ENCODE measurements around the gene CAMK2A. TPM values are rescaled to one million over a fixed set of nuclear protein-coding genes. Genes with fewer than 3 reads are reported as not detected.

The CAMK2A gene
- total RNA-seq, 6 donors from 2014 or later = 0.29 to 2.4 (median 1.8) TPM; not detected in 1

DNA sequence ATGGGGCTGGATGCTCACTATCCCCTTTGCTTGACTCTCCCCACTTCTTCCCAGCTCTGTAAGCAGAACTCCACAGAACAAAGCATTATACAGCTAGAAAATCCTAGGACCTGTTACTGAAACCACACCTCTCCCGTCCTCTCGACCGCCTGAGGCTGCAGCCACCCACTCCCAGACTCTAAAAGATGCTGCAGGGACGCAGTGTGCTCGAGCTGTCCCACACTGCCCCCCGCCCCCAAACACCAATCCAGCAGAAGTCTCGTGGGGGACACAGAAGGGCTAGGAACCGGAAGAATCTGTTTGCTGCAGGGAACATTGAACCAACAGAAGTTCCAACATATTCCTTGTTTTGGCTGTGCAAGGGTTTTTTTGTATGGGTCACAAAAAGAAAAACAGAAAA lies 7.6 kb downstream of the CAMK2A start:
- Histone ChIP-seq H3K4me3 (no peak overlapping the region), H3K36me3 (no peaks in the 10 kb centered on the region), H3K27ac (no peak overlapping the region), H3K9me3 (no peaks in the 10 kb centered on the region), H3K27me3 (no peaks in the 10 kb centered on the region), H3K4me1 (no peaks in the 10 kb centered on the region)
- WGBS, 2 donors = 79 to 80% methylated on average over 7 to 8 of the region's 8 CpGs
- ATAC-seq (ENCODE audit: low FRiP score in 2 of 2) (no peak), DNase-seq (no peak)
- TF ChIP-seq POLR2A (IDR thresholded peaks at IDR 0.05) = no peak
- TF ChIP-seq POLR2AphosphoS5 (IDR thresholded peaks at IDR 0.05) = no peak
- TF ChIP-seq EP300 (IDR thresholded peaks at IDR 0.05) = no peak
- TF ChIP-seq CTCF (IDR thresholded peaks at IDR 0.05) = no peak

- DNase-seq (no peak), ATAC-seq (ENCODE audit: low FRiP score in 2 of 2) (no peak)
- Histone ChIP-seq H3K36me3 (no peaks in the 10 kb centered on the region), H3K27me3 (no peaks in the 10 kb centered on the region), H3K4me3 (no peak overlapping the region), H3K4me1 (no peaks in the 10 kb centered on the region), H3K9me3 (no peaks in the 10 kb centered on the region), H3K27ac (no peak overlapping the region)
- 63 to 76% methylated on average over 13 of the region's 13 CpGs for WGBS, 2 donors
- no peak for TF ChIP-seq POLR2A (IDR thresholded peaks at IDR 0.05)
Measured at GRCh38 chr5:150279330-150280020, 10.1 kb downstream of the CAMK2A start.

DNA sequence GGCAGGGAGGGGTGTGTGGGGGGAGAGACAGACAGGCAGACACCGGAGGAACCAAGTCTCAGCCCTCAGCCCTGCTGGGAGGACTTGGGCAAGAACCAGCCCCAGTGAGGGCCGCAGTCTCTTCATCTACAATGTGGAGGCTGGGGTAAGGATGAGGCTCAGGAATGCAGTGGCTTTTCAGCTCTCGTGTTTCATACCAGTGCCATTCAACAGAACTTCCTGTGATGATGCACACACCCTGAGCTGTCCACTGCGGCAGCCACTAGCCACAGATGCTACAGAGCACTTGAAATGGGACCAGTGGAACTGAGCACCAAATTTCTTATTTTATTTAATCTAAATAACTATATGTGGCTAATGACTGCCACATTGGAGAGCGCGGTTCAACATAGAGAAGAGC lies 10.7 kb downstream of the CAMK2A start:
- no peak overlapping the region for H3K4me3 ChIP-seq
- H3K27me3 ChIP-seq = no peaks in the 10 kb centered on the region
- H3K4me1 ChIP-seq = no peaks in the 10 kb centered on the region
- H3K36me3 ChIP-seq = no peaks in the 10 kb centered on the region
- TF ChIP-seq CTCF (IDR thresholded peaks at IDR 0.05) = no peak
- no peak for TF ChIP-seq POLR2A (IDR thresholded peaks at IDR 0.05)
- TF ChIP-seq POLR2AphosphoS5 (IDR thresholded peaks at IDR 0.05) = no peak
- TF ChIP-seq EP300 (IDR thresholded peaks at IDR 0.05) = no peak
- DNase-seq = no peak
- 76 to 78% methylated on average over 6 of the region's 6 CpGs for WGBS, 2 donors
- no peak for ATAC-seq (ENCODE audit: low FRiP score in 2 of 2)
- no peaks in the 10 kb centered on the region for H3K9me3 ChIP-seq
- H3K27ac ChIP-seq = no peak overlapping the region

DNA sequence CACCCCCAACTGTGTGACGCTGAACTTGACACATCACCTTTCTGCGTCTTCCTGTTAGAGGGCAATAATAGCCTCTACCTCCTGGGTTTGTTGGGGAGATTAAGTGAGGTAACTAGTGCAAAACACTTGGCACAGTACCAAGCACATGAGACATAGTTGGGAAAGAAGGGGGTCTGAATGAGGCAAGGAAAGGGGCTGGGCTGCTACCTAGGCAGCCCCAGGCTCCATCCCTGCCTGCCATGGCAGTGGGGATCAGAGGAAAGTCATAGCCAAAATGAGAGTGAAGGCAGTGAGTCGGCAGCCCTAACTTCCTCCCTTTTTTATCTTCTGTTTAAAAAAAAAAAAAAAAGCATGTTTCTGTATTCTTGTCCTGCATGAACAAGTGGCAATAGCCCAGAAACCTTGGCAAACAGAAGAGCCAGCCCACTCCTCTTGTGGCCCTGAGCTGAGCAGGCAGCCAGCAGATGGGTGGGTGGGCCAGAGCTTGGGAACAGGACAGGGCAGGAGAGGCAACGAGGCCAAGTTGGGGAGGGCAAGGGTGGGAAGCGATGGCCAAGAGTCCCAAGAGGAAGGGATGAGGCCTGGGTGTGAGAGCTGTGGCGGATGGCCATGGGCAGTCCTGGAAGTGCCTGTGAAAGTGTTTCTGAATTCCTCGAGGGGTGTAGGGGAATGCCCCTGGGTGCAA lies 11.4 kb downstream of the CAMK2A start:
- WGBS, 2 donors = 60 to 64% methylated on average over 5 to 7 of the region's 7 CpGs
- H3K4me1 ChIP-seq = no peaks in the 10 kb centered on the region
- DNase-seq (no peak), ATAC-seq (ENCODE audit: low FRiP score in 2 of 2) (no peak)
- H3K36me3 ChIP-seq = no peaks in the 10 kb centered on the region
- no peak overlapping the region for H3K4me3 ChIP-seq
- H3K27me3 ChIP-seq = no peaks in the 10 kb centered on the region
- TF ChIP-seq CTCF (IDR thresholded peaks at IDR 0.05) (no peak), POLR2A (IDR thresholded peaks at IDR 0.05) (no peak), POLR2AphosphoS5 (IDR thresholded peaks at IDR 0.05) (no peak), EP300 (IDR thresholded peaks at IDR 0.05) (no peak)
- no peak overlapping the region for H3K27ac ChIP-seq
- H3K9me3 ChIP-seq = no peaks in the 10 kb centered on the region

GRCh38 chr5:150277043-150277442 lies 12.5 kb downstream of the CAMK2A start:
- H3K4me3 ChIP-seq = no peak overlapping the region
- no peaks in the 10 kb centered on the region for H3K9me3 ChIP-seq
- no peaks in the 10 kb centered on the region for H3K36me3 ChIP-seq
- no peak for TF ChIP-seq POLR2A (IDR thresholded peaks at IDR 0.05)
- TF ChIP-seq CTCF (IDR thresholded peaks at IDR 0.05) = no peak
- TF ChIP-seq POLR2AphosphoS5 (IDR thresholded peaks at IDR 0.05) = no peak
- TF ChIP-seq EP300 (IDR thresholded peaks at IDR 0.05) = no peak
- no peak for DNase-seq
- H3K4me1 ChIP-seq = no peaks in the 10 kb centered on the region
- H3K27ac ChIP-seq = no peak overlapping the region
- H3K27me3 ChIP-seq = no peaks in the 10 kb centered on the region
- 67 to 84% methylated on average over 3 to 4 of the region's 4 CpGs for WGBS, 2 donors
- no peak for ATAC-seq (ENCODE audit: low FRiP score in 2 of 2)

All from upper lobe of left lung (tissue), 6 donors.